Measurements from ENCODE around the gene NQO2. TPM values are rescaled to one million over a fixed set of nuclear protein-coding genes. Genes with fewer than 3 reads are reported as not detected.

NQO2 gene
- total RNA-seq, 3 donors from 2014 or later (not counting 1 experiment from before 2014, with no cell fraction given), result 13.1 to 21.7 (median 16.2) TPM

DNA sequence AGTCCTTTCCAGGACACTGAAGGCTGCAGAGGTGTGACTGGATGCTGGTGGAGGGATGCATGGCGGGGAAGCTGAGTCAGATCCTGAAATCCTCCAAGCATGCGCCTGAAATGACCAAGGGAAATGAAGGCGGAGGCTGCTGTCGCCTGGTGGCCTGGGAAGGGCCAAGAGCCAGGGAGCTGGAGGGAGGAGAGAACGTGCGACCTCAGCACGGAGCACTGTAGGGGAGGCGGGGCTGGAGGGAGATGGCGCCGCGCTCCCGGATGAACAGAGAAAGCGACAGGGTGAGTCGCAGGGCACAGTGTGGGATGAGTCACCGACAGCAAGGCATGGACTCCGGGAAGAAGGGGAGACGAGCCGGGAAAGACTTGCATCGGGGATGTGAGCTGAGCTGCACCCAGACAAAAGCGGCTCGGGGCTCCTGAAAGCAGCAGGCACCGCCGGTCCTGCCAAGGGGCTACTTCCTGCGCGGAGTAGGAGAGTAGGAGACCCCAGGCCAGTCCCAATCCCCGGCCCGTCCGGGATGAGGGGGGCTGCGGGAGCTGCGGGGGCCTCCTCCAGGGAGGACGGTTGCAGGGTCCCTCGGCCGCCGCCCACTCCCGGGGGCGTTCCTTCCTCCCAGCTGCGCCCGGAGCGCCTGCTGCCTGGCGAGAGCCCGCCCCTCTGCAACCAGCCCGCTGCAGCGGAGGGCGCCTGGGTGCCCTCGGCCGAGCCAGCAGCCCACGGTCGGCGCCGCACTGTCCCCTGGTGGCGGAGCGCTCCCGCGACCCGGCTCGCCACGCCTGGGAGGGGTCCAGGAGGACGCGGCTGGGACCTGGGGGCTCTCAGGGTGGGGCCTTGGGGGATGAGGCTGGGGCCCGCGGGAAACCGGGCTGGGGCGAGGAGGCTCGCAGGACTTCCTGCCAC lies 11.0 kb upstream of the NQO2 start:
- TF ChIP-seq, protein P1, sequence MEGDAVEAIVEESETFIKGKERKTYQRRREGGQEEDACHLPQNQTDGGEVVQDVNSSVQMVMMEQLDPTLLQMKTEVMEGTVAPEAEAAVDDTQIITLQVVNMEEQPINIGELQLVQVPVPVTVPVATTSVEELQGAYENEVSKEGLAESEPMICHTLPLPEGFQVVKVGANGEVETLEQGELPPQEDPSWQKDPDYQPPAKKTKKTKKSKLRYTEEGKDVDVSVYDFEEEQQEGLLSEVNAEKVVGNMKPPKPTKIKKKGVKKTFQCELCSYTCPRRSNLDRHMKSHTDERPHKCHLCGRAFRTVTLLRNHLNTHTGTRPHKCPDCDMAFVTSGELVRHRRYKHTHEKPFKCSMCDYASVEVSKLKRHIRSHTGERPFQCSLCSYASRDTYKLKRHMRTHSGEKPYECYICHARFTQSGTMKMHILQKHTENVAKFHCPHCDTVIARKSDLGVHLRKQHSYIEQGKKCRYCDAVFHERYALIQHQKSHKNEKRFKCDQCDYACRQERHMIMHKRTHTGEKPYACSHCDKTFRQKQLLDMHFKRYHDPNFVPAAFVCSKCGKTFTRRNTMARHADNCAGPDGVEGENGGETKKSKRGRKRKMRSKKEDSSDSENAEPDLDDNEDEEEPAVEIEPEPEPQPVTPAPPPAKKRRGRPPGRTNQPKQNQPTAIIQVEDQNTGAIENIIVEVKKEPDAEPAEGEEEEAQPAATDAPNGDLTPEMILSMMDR (IDR thresholded peaks at IDR 0.05), result peak; percentile 86
- H3K36me3 ChIP-seq (ENCODE audit: control insufficient read depth, insufficient read depth, low read length), result no peaks in the 10 kb centered on the region
- H3K4me1 Mint-ChIP-seq, result peaks cover 26 to 34% of the 10 kb centered on the region in 2 donors
- DNase-seq (peak; percentile 77 to 89), ATAC-seq (peak; percentile 76 to 90 (median 82))
- no peaks in the 10 kb centered on the region for H3K27me3 ChIP-seq (ENCODE audit: control insufficient read depth, insufficient read depth, low read length)
- H3K9me3 Mint-ChIP-seq, result no peaks in the 10 kb centered on the region
- peaks cover 25% of the 10 kb centered on the region for H3K4me1 ChIP-seq (ENCODE audit: control insufficient read depth, insufficient read depth, low read length)
- no peaks in the 10 kb centered on the region for H3K27me3 Mint-ChIP-seq (ENCODE audit: low read depth in 2 of 2)
- H3K4me3 Mint-ChIP-seq, result peak overlapping the region; percentile 96
- intact Hi-C loops (cut with micrococcal nuclease), result loop anchor here (1.0 to 2.0 kb wide), 7 partner anchors 16 to 222 kb away; partner anchors contain the start of gene TUBB2A
- H3K27ac Mint-ChIP-seq, result peak overlapping the region; percentile 95 to 99
- no peaks in the 10 kb centered on the region for H3K9me3 ChIP-seq (ENCODE audit: control insufficient read depth, insufficient read depth, low read length)
- H3K36me3 Mint-ChIP-seq, result no peaks in the 10 kb centered on the region
- WGBS (ENCODE audit: insufficient coverage), result under 1% methylated on average over 64 of the region's 64 CpGs
- H3K27ac ChIP-seq (ENCODE audit: low read length), result peak overlapping the region; percentile 96
- H3K4me3 ChIP-seq (ENCODE audit: low read length), result peak overlapping the region; percentile 79

DNA sequence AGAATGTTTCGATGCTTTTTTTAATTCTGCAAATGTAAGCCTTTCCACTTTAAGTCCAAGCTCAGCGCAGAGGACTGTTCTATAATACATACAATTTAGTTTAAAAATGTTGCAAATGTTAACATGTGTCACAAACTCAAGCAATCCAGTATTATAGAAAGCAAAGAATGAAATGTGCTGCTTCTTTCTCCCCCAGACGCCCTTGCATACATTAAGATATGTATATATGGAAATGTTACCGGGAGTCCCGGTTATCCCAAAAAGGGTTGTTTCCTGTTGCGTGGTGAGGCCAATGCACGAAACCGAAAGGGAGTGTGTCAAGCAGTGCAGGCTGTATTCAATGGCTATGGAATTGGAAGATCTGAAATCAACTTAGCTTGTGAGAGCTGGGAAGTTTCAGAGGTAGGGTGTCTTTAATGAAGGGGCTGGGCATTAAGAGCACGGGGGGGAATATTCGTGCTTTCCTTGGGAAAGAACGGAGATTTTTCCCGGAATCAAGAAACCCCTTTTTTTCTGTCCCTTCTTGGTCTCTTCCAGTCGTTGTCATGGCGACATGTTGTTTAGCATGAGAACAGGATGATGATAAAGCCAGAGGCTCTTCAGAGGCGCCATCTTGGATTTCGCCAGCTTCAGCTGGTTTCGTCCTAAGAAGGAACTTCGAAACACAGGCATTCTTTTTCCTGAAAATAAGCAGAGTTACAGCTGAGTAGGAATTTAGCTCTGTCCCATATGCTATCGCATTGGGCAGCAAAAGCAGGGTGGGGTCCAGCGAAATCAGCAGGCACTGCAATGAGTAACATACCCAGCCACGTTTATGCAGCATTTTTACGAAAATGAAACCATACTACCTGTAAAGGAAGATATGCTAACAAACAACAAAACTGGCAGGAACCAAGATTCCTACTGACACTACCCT lies 10.1 kb upstream of the NQO2 start:
- Histone ChIP-seq H3K9me3 (ENCODE audit: control insufficient read depth, insufficient read depth, low read length) (no peaks in the 10 kb centered on the region), H3K36me3 (ENCODE audit: control insufficient read depth, insufficient read depth, low read length) (no peaks in the 10 kb centered on the region), H3K27me3 (ENCODE audit: control insufficient read depth, insufficient read depth, low read length) (no peaks in the 10 kb centered on the region), H3K27ac (ENCODE audit: low read length) (peak overlapping the region; percentile 96), H3K4me1 (ENCODE audit: control insufficient read depth, insufficient read depth, low read length) (peaks cover 25% of the 10 kb centered on the region), H3K4me3 (ENCODE audit: low read length) (peak overlapping the region; percentile 79)
- H3K27me3 Mint-ChIP-seq (ENCODE audit: low read depth in 2 of 2), result no peaks in the 10 kb centered on the region
- H3K9me3 Mint-ChIP-seq, result no peaks in the 10 kb centered on the region
- H3K36me3 Mint-ChIP-seq, result no peaks in the 10 kb centered on the region
- H3K4me3 Mint-ChIP-seq, result peak overlapping the region; percentile 96
- 0% methylated on average over 20 of the region's 22 CpGs for WGBS (ENCODE audit: insufficient coverage)
- H3K27ac Mint-ChIP-seq, result peak overlapping the region; percentile 95 to 99
- H3K4me1 Mint-ChIP-seq, result peaks cover 26 to 34% of the 10 kb centered on the region in 2 donors
- ATAC-seq (peak; percentile 65 to 81 (median 77)), DNase-seq (peak; percentile 67 to 98)
- intact Hi-C loops (cut with micrococcal nuclease), result loop anchor here (1.0 to 2.0 kb wide), 7 partner anchors 17 to 223 kb away; partner anchors contain the start of gene TUBB2A
- TF ChIP-seq, protein P1 (IDR thresholded peaks at IDR 0.05), result peak; percentile 48

DNA sequence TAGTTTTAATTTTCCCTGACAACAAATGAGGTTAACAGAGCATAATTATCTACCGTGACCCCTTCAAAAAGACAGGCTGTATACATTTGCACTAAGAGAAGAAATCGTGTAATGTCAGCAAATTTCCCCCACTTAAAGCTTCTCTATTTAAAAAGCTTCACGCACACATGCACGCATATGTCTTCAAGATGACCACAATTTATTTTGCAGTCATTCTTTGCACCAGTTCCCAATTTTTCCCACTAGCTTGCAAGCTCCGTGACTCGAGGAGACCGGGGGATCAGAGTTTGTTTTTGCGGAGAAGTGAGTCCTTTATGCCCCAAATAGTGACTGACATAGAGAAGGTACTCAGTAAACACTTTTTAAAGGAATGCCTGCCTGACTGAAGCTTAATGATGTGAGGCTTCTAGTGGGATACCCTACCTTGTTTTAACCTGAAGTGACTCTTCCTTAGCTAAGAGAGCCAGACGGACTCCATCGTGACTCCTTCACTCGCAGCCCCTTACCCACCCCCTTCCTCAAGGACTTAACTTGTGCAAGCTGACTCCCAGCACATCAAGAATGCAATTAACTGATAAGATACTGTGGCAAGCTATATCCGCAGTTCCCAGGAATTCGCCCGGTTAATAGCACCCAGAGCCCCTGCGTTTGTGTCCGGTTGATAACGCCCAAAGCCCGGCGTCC lies 9.3 kb upstream of the NQO2 start:
- H3K4me3 ChIP-seq (ENCODE audit: low read length), result peak overlapping the region; percentile 79
- H3K4me1 ChIP-seq (ENCODE audit: control insufficient read depth, insufficient read depth, low read length), result peaks cover 25% of the 10 kb centered on the region
- no peak for DNase-seq
- TF ChIP-seq, protein P1 (IDR thresholded peaks at IDR 0.05), result no peak
- Mint-ChIP-seq H3K27ac (peak overlapping the region; percentile 95 to 99), H3K27me3 (ENCODE audit: low read depth in 2 of 2) (no peaks in the 10 kb centered on the region), H3K36me3 (no peaks in the 10 kb centered on the region), H3K4me3 (peak overlapping the region; percentile 96), H3K4me1 (peaks cover 26 to 34% of the 10 kb centered on the region in 2 donors), H3K9me3 (no peaks in the 10 kb centered on the region)
- intact Hi-C loops (cut with micrococcal nuclease), result no loop called here
- H3K27ac ChIP-seq (ENCODE audit: low read length), result peak overlapping the region; percentile 96
- H3K27me3 ChIP-seq (ENCODE audit: control insufficient read depth, insufficient read depth, low read length), result no peaks in the 10 kb centered on the region
- ATAC-seq, result no peak
- H3K36me3 ChIP-seq (ENCODE audit: control insufficient read depth, insufficient read depth, low read length), result no peaks in the 10 kb centered on the region
- no peaks in the 10 kb centered on the region for H3K9me3 ChIP-seq (ENCODE audit: control insufficient read depth, insufficient read depth, low read length)
- 9% methylated on average over 19 of the region's 19 CpGs for WGBS (ENCODE audit: insufficient coverage)
